OCI-LY7 (cell line): ENCODE data around the gene ZNF337. TPM values are rescaled to one million over a fixed set of nuclear protein-coding genes. Genes with fewer than 3 reads are reported as not detected.
"Not testable (repeated sequence)": the region's sequence is repeated elsewhere in the genome, so short reads cannot be mapped to it uniquely, and the experiment has no call there.

Experiments used
- BruUV-seq: library from RNA; stranded (reverse); fragments of 400-500 nt; replicated peaks from 2 replicates; lab custom pipeline; 2021; lab: Mats Ljungman, UMichigan
- CTCF ChIA-PET: fragments of 300-600 bp; sonication (Branson Sonifier 250); formaldehyde crosslinking; loops from one replicate; lab custom pipeline; 2022; ENCODE audit warnings: antibody characterized with exemption; ENCODE audit not compliant: unreplicated experiment; lab: Charles Lee
- POLR2A ChIA-PET: fragments of 300-600 bp; sonication (Branson Sonifier 250); formaldehyde crosslinking; loops from one replicate; lab custom pipeline; 2022; ENCODE audit warnings: antibody characterized with exemption; lab: Charles Lee
- DNase-seq: peaks from one replicate; pipeline ENCODE4 v3.0.0-alpha.2; 2015; ENCODE audit warnings: low spot score
- H2AFZ ChIP-seq: fragments of 200-600 bp; sonication (generic), shearing (Covaris generic); 2 replicates; pipeline ENCODE4 v1.6.1; 2014; ENCODE audit warnings: mild to moderate bottlenecking, antibody characterized with exemption, low read length, moderate library complexity
- H3K27ac ChIP-seq: fragments of 200-600 bp; sonication (generic); 2 replicates; pipeline ENCODE4 v1.5.1; 2014; ENCODE audit warnings: mixed run types, low read depth, mild to moderate bottlenecking, moderate library complexity, low read length, inconsistent platforms; ENCODE audit not compliant: poor library complexity, severe bottlenecking
- H3K36me3 ChIP-seq: fragments of 200-600 bp; sonication (generic); 2 replicates; pipeline ENCODE4 v1.6.1; 2014; ENCODE audit warnings: mild to moderate bottlenecking, antibody characterized with exemption, low read length, moderate library complexity, mixed read lengths; ENCODE audit not compliant: insufficient read depth
- H3K4me1 ChIP-seq: fragments of 200-600 bp; sonication (generic); 2 replicates; pipeline ENCODE4 v1.5.1; 2014; ENCODE audit warnings: mild to moderate bottlenecking, low read length; ENCODE audit not compliant: insufficient read depth, poor library complexity, severe bottlenecking
- H3K4me2 ChIP-seq: fragments of 200-600 bp; sonication (generic); 2 replicates; pipeline ENCODE4 v1.6.1; 2014; ENCODE audit warnings: mild to moderate bottlenecking, low read length
- H3K4me3 ChIP-seq: fragments of 200-600 bp; sonication (generic); 2 replicates; pipeline ENCODE4 v1.5.1; 2014; ENCODE audit warnings: mild to moderate bottlenecking, low read depth, low read length; ENCODE audit not compliant: poor library complexity, severe bottlenecking
- H3K79me2 ChIP-seq: fragments of 200-600 bp; sonication (generic); 2 replicates; pipeline ENCODE4 v1.6.1; 2016; ENCODE audit warnings: low read depth, mild to moderate bottlenecking, low read length, moderate library complexity, mixed read lengths; ENCODE audit not compliant: insufficient read depth
- H3K9me2 ChIP-seq: fragments of 200-600 bp; sonication (generic); 2 replicates; pipeline ENCODE4 v1.6.1; 2016; ENCODE audit warnings: mild to moderate bottlenecking, low read length, mixed read lengths; ENCODE audit not compliant: insufficient read depth
- H3K9me3 ChIP-seq: fragments of 200-600 bp; sonication (generic); 2 replicates; pipeline ENCODE4 v1.6.1; 2014; ENCODE audit warnings: mild to moderate bottlenecking, mixed run types, low read length, mixed read lengths
- H4K20me1 ChIP-seq: fragments of 200-600 bp; sonication (generic); 2 replicates; pipeline ENCODE4 v1.6.1; 2014; ENCODE audit warnings: mild to moderate bottlenecking, antibody characterized with exemption, low read length, moderate library complexity, mixed read lengths; ENCODE audit not compliant: insufficient read depth
- EZH2phosphoT487 ChIP-seq: fragments of 200-600 bp; sonication (generic); IDR thresholded peaks from 2 replicates; pipeline ENCODE4 v1.6.1; 2018; ENCODE audit warnings: low read depth, borderline replicate concordance, mild to moderate bottlenecking, mixed run types, antibody characterized with exemption, low read length, moderate library complexity, mixed read lengths
- intact Hi-C: fragments of 100-400 bp; cut with micrococcal nuclease; formaldehyde crosslinking; loops from one replicate; pipeline ENCODE4 v1.10.0; 2022; ENCODE audit not compliant: unreplicated experiment
- total RNA-seq, 2 experiments: library from RNA; depleted of rRNA in 1 of 2; stranded (reverse); fragments of >200 nt in 1 of 2; shearing (Covaris generic) in 1 of 2; gene quantifications; 2 replicates each; pipeline ENCODE4 v1.2.3, GENCODE V29; 2014 to 2022
- TF ChIP-seq, protein P1 (sequence below): fragments of 200-600 bp; sonication (generic); conservative IDR thresholded peaks from 2 replicates; pipeline ENCODE4 v1.5.1; 2014; ENCODE audit warnings: mild to moderate bottlenecking, antibody characterized with exemption, low read length, moderate library complexity, mixed read lengths

Gene ZNF337
- total RNA-seq, 2 experiments from 2014 or later, result 13.3 to 15.1 TPM

DNA sequence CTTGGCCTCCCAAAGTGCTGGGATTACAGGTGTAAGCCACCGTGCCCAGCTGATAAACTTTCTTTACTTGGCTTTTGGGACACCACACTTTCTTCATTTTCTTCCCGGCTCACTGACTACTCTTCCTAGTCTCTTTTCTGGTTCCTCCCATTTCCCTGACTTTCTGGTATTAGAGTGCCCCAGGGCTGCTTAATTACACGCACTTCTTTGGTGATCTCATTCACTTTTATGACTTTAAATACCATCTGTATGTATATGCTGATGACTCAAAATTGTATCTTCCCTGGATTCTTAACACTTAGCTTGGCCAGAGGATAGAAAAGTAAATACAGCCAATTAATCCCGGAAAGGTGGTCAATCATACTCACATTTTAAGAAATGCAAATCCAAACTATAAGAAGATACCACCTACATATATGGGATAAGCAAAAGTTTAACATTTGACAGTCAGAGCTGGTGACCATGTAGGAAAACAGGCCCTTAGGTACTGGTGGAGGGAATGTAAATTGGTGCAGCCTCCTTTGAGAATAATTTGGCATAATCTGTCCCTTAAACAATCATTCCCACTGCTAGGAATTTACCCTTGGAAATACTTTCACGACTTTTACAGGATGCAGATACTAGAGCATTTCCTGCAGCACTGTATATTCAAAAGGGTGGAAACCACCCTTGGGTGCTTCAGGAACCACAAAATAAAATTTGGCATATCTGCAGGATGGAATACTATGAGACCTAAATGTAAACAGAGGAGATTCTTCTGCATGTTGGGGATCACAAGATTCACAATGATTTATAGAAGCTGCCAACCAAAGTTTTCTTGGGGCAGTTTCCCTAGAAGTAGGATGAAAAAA is 63.5 kb downstream of the ZNF337 start:
- intact Hi-C loops, result no loop called here
- Histone ChIP-seq H3K27ac (no peak overlapping the region), H3K4me1 (no peaks in the 10 kb centered on the region), H2AFZ (no peak overlapping the region), H3K79me2 (no peaks in the 10 kb centered on the region), H3K9me3 (peaks cover 19% of the 10 kb centered on the region), H3K9me2 (no peaks in the 10 kb centered on the region), H3K36me3 (no peaks in the 10 kb centered on the region), H3K4me2 (no peak overlapping the region), H4K20me1 (no peaks in the 10 kb centered on the region), H3K4me3 (no peak overlapping the region)
- TF ChIP-seq, protein P1, sequence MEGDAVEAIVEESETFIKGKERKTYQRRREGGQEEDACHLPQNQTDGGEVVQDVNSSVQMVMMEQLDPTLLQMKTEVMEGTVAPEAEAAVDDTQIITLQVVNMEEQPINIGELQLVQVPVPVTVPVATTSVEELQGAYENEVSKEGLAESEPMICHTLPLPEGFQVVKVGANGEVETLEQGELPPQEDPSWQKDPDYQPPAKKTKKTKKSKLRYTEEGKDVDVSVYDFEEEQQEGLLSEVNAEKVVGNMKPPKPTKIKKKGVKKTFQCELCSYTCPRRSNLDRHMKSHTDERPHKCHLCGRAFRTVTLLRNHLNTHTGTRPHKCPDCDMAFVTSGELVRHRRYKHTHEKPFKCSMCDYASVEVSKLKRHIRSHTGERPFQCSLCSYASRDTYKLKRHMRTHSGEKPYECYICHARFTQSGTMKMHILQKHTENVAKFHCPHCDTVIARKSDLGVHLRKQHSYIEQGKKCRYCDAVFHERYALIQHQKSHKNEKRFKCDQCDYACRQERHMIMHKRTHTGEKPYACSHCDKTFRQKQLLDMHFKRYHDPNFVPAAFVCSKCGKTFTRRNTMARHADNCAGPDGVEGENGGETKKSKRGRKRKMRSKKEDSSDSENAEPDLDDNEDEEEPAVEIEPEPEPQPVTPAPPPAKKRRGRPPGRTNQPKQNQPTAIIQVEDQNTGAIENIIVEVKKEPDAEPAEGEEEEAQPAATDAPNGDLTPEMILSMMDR, result no peak
- TF ChIP-seq EZH2phosphoT487, result no peak
- no peak for DNase-seq
- BruUV-seq, result no TSS peak
- POLR2A ChIA-PET, result no interaction called here
- CTCF ChIA-PET, result no interaction called here

DNA sequence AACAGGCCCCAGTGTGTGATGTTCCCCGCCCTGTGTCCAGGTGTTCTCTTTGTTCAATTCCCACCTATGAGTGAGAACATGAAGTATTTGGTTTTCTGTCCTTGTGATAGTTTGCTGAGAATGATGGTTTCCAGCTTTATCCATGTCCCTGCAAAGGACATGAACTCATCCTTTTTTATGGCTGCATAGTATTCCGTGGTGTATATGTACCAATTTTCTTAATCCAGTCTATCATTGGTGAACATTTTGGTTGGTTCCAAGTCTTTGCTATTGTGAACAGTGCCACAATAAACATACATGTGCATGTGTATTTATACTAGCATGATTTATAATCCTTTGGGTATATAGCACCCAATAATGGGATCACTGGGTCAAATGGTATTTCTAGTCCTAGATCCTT is 66.0 kb downstream of the ZNF337 start:
- H3K4me1 ChIP-seq, H3K79me2 ChIP-seq, H4K20me1 ChIP-seq, H3K36me3 ChIP-seq, intact Hi-C loops, H3K9me2 ChIP-seq, BruUV-seq, CTCF ChIA-PET, H3K4me2 ChIP-seq, H2AFZ ChIP-seq, DNase-seq, H3K9me3 ChIP-seq, POLR2A ChIA-PET, H3K4me3 ChIP-seq, H3K27ac ChIP-seq: not testable (repeated sequence)

DNA sequence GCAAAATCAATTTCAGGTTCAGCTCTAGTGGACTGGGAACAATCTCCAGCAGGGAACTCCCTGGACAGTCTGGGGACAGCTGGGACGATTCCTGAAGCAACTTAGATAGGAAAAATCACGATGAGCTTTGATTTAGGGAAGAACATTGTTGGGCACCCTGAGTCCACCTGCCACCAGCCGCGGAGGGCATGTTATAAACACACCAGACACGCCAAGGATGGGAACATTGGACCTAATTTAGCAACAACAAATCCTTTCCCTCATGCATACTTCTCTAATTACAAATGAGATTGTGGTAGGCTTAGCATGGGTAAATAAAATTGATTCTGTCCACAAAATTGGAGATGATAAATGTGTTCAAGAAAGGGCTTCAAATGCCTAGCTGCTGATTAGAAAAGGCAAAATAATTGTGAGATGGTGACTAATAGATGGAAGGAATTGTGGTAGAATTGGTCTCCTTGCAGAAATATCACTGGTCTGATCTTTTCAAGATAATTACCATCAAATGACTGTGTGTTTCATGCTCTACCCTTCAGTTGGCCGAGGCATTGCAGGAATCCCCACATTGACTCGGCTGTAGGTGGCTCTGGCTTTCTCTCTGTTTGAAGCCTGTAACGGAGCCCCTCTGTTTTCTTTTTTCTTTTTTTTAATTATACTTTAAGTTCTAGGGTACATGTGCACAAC is 66.7 kb downstream of the ZNF337 start:
- no peaks in the 10 kb centered on the region for H3K4me1 ChIP-seq
- no peaks in the 10 kb centered on the region for H4K20me1 ChIP-seq
- no peaks in the 10 kb centered on the region for H3K9me2 ChIP-seq
- no peaks in the 10 kb centered on the region for H3K9me3 ChIP-seq
- no peak overlapping the region for H3K27ac ChIP-seq
- TF ChIP-seq, protein P1, result no peak
- no peak for TF ChIP-seq EZH2phosphoT487
- ChIA-PET CTCF (no interaction called here), POLR2A (no interaction called here)
- no peaks in the 10 kb centered on the region for H3K79me2 ChIP-seq
- no peak overlapping the region for H2AFZ ChIP-seq
- H3K4me2 ChIP-seq, result no peak overlapping the region
- no peaks in the 10 kb centered on the region for H3K36me3 ChIP-seq
- no peak for DNase-seq
- H3K4me3 ChIP-seq, result no peak overlapping the region
- intact Hi-C loops, result loop anchor here (10.0 kb wide), 1 partner anchor 635 kb away; the partner anchor contains the start of gene APMAP
- BruUV-seq, result no TSS peak
